Loucy (cell line): ENCODE data around the gene OSBPL2.

Source experiments
- H2AFZ ChIP-seq: fragments of 200-600 bp; sonication (generic); 2 replicates; pipeline ENCODE4 v1.6.0; 2016; ENCODE audit warnings: antibody characterized with exemption, mild to moderate bottlenecking, low read length, moderate library complexity
- H3F3A ChIP-seq: fragments of 200-600 bp; 2 replicates; pipeline ENCODE4 v1.6.0; 2016; ENCODE audit warnings: antibody characterized with exemption, low read depth, mild to moderate bottlenecking
- H3K27me3 ChIP-seq: fragments of 200-600 bp; sonication (generic); 2 replicates; pipeline ENCODE4 v1.6.1; 2014; ENCODE audit warnings: low read length, mild to moderate bottlenecking; ENCODE audit not compliant: insufficient read depth, poor library complexity, severe bottlenecking
- H3K36me3 ChIP-seq: fragments of 200-600 bp; sonication (generic); 2 replicates; pipeline ENCODE4 v1.6.1; 2016; ENCODE audit warnings: low read length; ENCODE audit not compliant: insufficient read depth
- H3K4me1 ChIP-seq: fragments of 200-600 bp; sonication (generic); 2 replicates; pipeline ENCODE4 v1.5.1; 2014; ENCODE audit warnings: low read length, mild to moderate bottlenecking; ENCODE audit not compliant: insufficient read depth, poor library complexity, severe bottlenecking
- H3K4me2 ChIP-seq: fragments of 200-600 bp; sonication (generic); 2 replicates; pipeline ENCODE4 v1.6.0; 2014; ENCODE audit warnings: antibody characterized with exemption, low read length, low read depth, mild to moderate bottlenecking; ENCODE audit not compliant: poor library complexity, severe bottlenecking
- H3K4me3 ChIP-seq: fragments of 200-600 bp; sonication (generic); 2 replicates; pipeline ENCODE4 v1.5.1; 2014; ENCODE audit warnings: low read length, mild to moderate bottlenecking, mixed read lengths; ENCODE audit not compliant: poor library complexity, severe bottlenecking
- H3K79me2 ChIP-seq: fragments of 200-600 bp; sonication (generic); 2 replicates; pipeline ENCODE4 v1.6.1; 2014; ENCODE audit warnings: low read length; ENCODE audit not compliant: insufficient read depth
- H3K9ac ChIP-seq: fragments of 200-600 bp; sonication (generic); 2 replicates; pipeline ENCODE4 v1.6.0; 2014; ENCODE audit warnings: mild to moderate bottlenecking, low read depth, low read length, moderate library complexity; ENCODE audit not compliant: poor library complexity, severe bottlenecking
- H3K9me2 ChIP-seq: fragments of 200-600 bp; sonication (generic); replicated peaks from 2 replicates; pipeline ENCODE4 v1.6.1; 2016; ENCODE audit warnings: low read depth, low read length, mixed read lengths
- H3K9me3 ChIP-seq: fragments of 200-600 bp; sonication (generic); 2 replicates; pipeline ENCODE4 v1.6.1; 2014; ENCODE audit warnings: mild to moderate bottlenecking, antibody characterized with exemption, low read length, low read depth; ENCODE audit not compliant: insufficient read depth
- H4K20me1 ChIP-seq: fragments of 200-600 bp; sonication (generic); 2 replicates; pipeline ENCODE4 v1.6.0; 2014; ENCODE audit warnings: antibody characterized with exemption, low read length, mild to moderate bottlenecking; ENCODE audit not compliant: insufficient read depth, poor library complexity, severe bottlenecking
- CTCF ChIP-seq: fragments of 200-600 bp; sonication (generic); conservative IDR thresholded peaks from 2 replicates; pipeline ENCODE4 v1.5.1; 2014; ENCODE audit warnings: mild to moderate bottlenecking, antibody characterized with exemption, low read length
- EZH2phosphoT487 ChIP-seq: fragments of 200-600 bp; IDR thresholded peaks from 2 replicates; pipeline ENCODE4 v1.6.1; 2018; ENCODE audit warnings: antibody characterized with exemption, mild to moderate bottlenecking, moderate library complexity, borderline replicate concordance

The OSBPL2 gene

GRCh38 chr20:62293111-62293784, 54.9 kb downstream of the OSBPL2 start:
- no peaks in the 10 kb centered on the region for H3K4me1 ChIP-seq
- H3K4me3 ChIP-seq: no peak overlapping the region
- no peaks in the 10 kb centered on the region for H3K79me2 ChIP-seq
- H2AFZ ChIP-seq: no peak overlapping the region
- no peaks in the 10 kb centered on the region for H3K9me2 ChIP-seq
- peaks cover 48% of the 10 kb centered on the region; the same call in 1 of the 2 replicates for H3K36me3 ChIP-seq
- H3K4me2 ChIP-seq: no peak overlapping the region
- no peaks in the 10 kb centered on the region for H4K20me1 ChIP-seq
- H3K9me3 ChIP-seq: no peaks in the 10 kb centered on the region
- no peaks in the 10 kb centered on the region for H3F3A ChIP-seq
- H3K9ac ChIP-seq: no peak overlapping the region
- H3K27me3 ChIP-seq: no peaks in the 10 kb centered on the region
- TF ChIP-seq EZH2phosphoT487 (no peak), CTCF (no peak)

GRCh38 chr20:62293946-62294345, 55.6 kb downstream of the OSBPL2 start:
- TF ChIP-seq CTCF: no peak
- TF ChIP-seq EZH2phosphoT487: no peak
- no peaks in the 10 kb centered on the region for H3K9me3 ChIP-seq
- no peaks in the 10 kb centered on the region for H3F3A ChIP-seq
- H3K27me3 ChIP-seq: no peaks in the 10 kb centered on the region
- H3K4me1 ChIP-seq: no peaks in the 10 kb centered on the region
- H3K9ac ChIP-seq: no peak overlapping the region
- peaks cover 47% of the 10 kb centered on the region; the same call in 1 of the 2 replicates for H3K36me3 ChIP-seq
- H3K79me2 ChIP-seq: no peaks in the 10 kb centered on the region
- no peak overlapping the region for H2AFZ ChIP-seq
- H4K20me1 ChIP-seq: no peaks in the 10 kb centered on the region
- no peak overlapping the region for H3K4me2 ChIP-seq
- no peaks in the 10 kb centered on the region for H3K9me2 ChIP-seq
- H3K4me3 ChIP-seq: no peak overlapping the region

GRCh38 chr20:62294516-62294915, 56.2 kb downstream of the OSBPL2 start:
- Histone ChIP-seq H4K20me1 (no peaks in the 10 kb centered on the region), H3K4me3 (no peak overlapping the region), H3K9ac (no peak overlapping the region), H2AFZ (no peak overlapping the region), H3K36me3 (peaks cover 43% of the 10 kb centered on the region; the same call in 1 of the 2 replicates), H3K27me3 (no peaks in the 10 kb centered on the region), H3K79me2 (no peaks in the 10 kb centered on the region), H3F3A (no peaks in the 10 kb centered on the region), H3K9me3 (no peaks in the 10 kb centered on the region), H3K4me2 (no peak overlapping the region), H3K4me1 (no peaks in the 10 kb centered on the region), H3K9me2 (no peaks in the 10 kb centered on the region)
- TF ChIP-seq CTCF (no peak), EZH2phosphoT487 (no peak)
